Type B pancreatic cell (in vitro differentiated cells): Measurements from ENCODE around the gene SSH3. TPM values are rescaled to one million over a fixed set of nuclear protein-coding genes. Genes with fewer than 3 reads are reported as not detected.
"Not testable (repeated sequence)": the region's sequence is repeated elsewhere in the genome, so short reads cannot be mapped to it uniquely, and the experiment has no call there.

Experiments used
- DNase-seq: peaks from one replicate; pipeline ENCODE4 v3.0.0; 2021; ENCODE audit warnings: mixed read lengths; ENCODE audit not compliant: unreplicated experiment; ENCODE audit errors: extremely low spot score
- H3K27ac Mint-ChIP-seq: 2 replicates; pipeline ENCODE4 v1.8.0; 2021; ENCODE audit warnings: mild to moderate bottlenecking, mixed read lengths
- H3K27me3 Mint-ChIP-seq: 2 replicates; pipeline ENCODE4 v1.8.0; 2021; ENCODE audit warnings: mixed read lengths
- H3K36me3 Mint-ChIP-seq: 2 replicates; pipeline ENCODE4 v1.8.0; 2021; ENCODE audit warnings: mixed read lengths
- H3K4me1 Mint-ChIP-seq: one replicate; pipeline ENCODE4 v1.8.0; 2021; ENCODE audit warnings: mixed read lengths; ENCODE audit not compliant: unreplicated experiment
- H3K4me3 Mint-ChIP-seq: 2 replicates; pipeline ENCODE4 v1.8.0; 2021; ENCODE audit warnings: mild to moderate bottlenecking, mixed read lengths
- H3K9me3 Mint-ChIP-seq: 2 replicates; pipeline ENCODE4 v1.8.0; 2021; ENCODE audit warnings: mixed read lengths
- CTCF ChIP-seq: fragments of 200-600 bp; sonication (generic); conservative IDR thresholded peaks from 2 replicates; pipeline ENCODE4 v1.5.0; 2021; ENCODE audit warnings: antibody characterized with exemption, mild to moderate bottlenecking
- total RNA-seq: library from RNA; stranded (reverse); gene quantifications from 2 replicates; pipeline ENCODE4 v1.2.1, GENCODE V29; 2021; ENCODE audit warnings: low replicate concordance

The SSH3 gene
- total RNA-seq, 1 donor from 2014 or later = 32.0 TPM

DNA sequence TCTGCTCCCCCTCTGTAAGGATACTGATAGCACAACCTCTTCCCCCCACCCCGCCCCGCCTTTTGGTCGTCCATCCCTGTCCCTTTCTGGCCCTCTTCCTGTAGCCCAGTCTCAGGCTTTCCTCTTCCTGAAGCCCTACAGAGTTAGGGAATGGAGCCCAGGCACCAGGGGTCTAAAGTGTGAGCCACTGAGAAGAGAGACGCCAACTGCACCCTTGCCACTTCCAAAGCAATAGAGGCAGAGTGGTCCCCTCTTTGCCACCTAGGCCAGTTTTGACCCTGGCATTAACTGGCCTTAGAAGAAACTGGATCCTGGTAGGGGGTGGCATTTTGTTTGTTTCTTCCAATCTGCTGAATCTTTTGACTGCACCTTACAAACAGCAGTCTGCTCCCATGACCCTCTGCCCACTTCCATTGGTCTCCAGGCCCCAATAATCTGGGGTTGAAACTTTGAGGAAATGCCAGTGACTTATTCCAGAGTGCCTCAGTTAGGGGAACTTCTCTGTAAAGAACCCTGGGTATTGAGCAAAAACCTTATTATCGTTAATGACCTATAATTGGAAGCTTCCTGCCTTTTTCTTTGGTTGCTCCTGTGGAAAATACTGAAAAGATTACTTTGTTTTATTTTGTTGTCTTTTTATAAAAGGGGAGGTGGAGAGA, 46.7 kb upstream of the SSH3 start:
- Mint-ChIP-seq H3K27me3 (no peaks in the 10 kb centered on the region), H3K27ac (peak overlapping the region; percentile 19), H3K9me3 (no peaks in the 10 kb centered on the region), H3K36me3 (peaks cover 39% of the 10 kb centered on the region), H3K4me1 (peaks cover 7% of the 10 kb centered on the region), H3K4me3 (no peak overlapping the region)
- DNase-seq = no peak
- TF ChIP-seq CTCF = no peak

- H3K27me3 Mint-ChIP-seq = no peaks in the 10 kb centered on the region
- DNase-seq = no peak
- no peaks in the 10 kb centered on the region for H3K9me3 Mint-ChIP-seq
- TF ChIP-seq CTCF = no peak
- H3K4me1 Mint-ChIP-seq = peaks cover 22% of the 10 kb centered on the region
- peak overlapping the region; percentile 28 for H3K4me3 Mint-ChIP-seq
- peak overlapping the region; percentile 74 for H3K27ac Mint-ChIP-seq
- peaks cover 9% of the 10 kb centered on the region for H3K36me3 Mint-ChIP-seq
Observed at GRCh38 chr11:67260406-67260805, 42.9 kb upstream of the SSH3 start.

GRCh38 chr11:67260885-67261639, 42.3 kb upstream of the SSH3 start:
- Mint-ChIP-seq H3K4me1 (peaks cover 22% of the 10 kb centered on the region), H3K4me3 (peak overlapping the region; percentile 81), H3K27ac (peak overlapping the region; percentile 84)
- DNase-seq, H3K36me3 Mint-ChIP-seq, H3K27me3 Mint-ChIP-seq, H3K9me3 Mint-ChIP-seq: not testable (repeated sequence)

- no peak for DNase-seq
- Mint-ChIP-seq H3K27ac (peak overlapping the region; percentile 92), H3K36me3 (peaks cover 3% of the 10 kb centered on the region), H3K9me3 (no peaks in the 10 kb centered on the region), H3K4me3 (peak overlapping the region; percentile 83), H3K4me1 (peaks cover 22% of the 10 kb centered on the region), H3K27me3 (no peaks in the 10 kb centered on the region)
- peak; percentile 38 for TF ChIP-seq CTCF
Observed at GRCh38 chr11:67261640-67261945, 41.7 kb upstream of the SSH3 start.

DNA sequence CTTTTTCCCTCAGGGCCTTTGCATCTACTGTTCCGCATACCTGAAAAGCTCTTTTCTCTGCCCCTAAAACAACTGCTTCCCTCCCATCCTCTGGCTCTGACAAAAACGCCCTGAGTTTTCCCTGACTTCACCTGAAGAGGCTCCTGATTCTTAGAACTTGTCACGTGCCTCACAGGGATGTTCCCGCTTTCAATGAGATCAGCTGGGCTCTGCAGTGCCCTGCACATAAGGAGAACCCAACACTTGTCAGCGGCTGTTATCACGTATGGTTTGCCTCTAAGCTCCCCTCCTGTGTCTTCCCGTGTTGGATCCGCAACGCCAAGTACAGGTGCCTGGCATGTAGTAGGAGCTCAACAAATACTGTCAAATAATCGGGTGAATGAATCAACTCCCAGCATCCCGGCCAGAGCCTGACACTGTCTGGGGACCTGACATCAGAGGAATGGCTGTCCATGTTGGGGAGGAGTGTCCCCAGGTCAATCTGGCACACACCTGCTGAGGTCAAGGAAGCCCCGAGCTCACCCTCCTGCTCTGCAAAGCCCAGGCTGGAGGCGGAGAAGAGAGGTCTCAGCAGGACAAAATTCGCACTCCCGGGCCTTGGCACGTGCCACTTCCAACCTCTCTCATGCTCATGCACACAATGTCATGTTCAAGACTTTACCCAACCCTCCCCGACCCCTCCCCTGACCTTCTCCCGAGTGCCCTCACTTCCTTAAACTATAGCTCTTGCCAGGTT, 41.2 kb upstream of the SSH3 start:
- Mint-ChIP-seq H3K27ac (peak overlapping the region; percentile 92), H3K4me3 (peak overlapping the region; percentile 83)

More for the DNA sequence above, 41.2 kb upstream of the SSH3 start:
- Mint-ChIP-seq H3K4me1 (peaks cover 19% of the 10 kb centered on the region), H3K9me3 (no peaks in the 10 kb centered on the region), H3K36me3 (no peaks in the 10 kb centered on the region), H3K27me3 (no peaks in the 10 kb centered on the region)
- DNase-seq = no peak
- no peak for TF ChIP-seq CTCF
